SK-N-SH (cell line): ENCODE data around the gene KCNH8. TPM values are rescaled to one million over a fixed set of nuclear protein-coding genes. Genes with fewer than 3 reads are reported as not detected.

ENCODE experiments used
- CTCF ChIA-PET: fragments of 300-600, 350-600 bp; formaldehyde crosslinking; extraction: SDS; loops from one replicate; lab custom pipeline; 2021; lab: Yijun Ruan, JAX
- POLR2A ChIA-PET: fragments of 350-600 bp; sonication (Branson Sonifier 250); formaldehyde crosslinking; extraction: SDS; loops from one replicate; lab custom pipeline; 2020; ENCODE audit warnings: antibody characterized with exemption, inconsistent platforms; lab: Yijun Ruan, JAX
- DNase-seq: peaks from one replicate; pipeline ENCODE4 v3.0.0; 2012
- H2AFZ ChIP-seq: fragments of 200-600 bp; sonication (generic); 2 replicates; pipeline ENCODE4 v1.8.1; 2016; ENCODE audit warnings: antibody characterized with exemption, mild to moderate bottlenecking, low read depth
- H3F3A ChIP-seq: fragments of 200-600 bp; sonication (generic); replicated peaks from 2 replicates; pipeline ENCODE3; 2016; ENCODE audit warnings: antibody characterized with exemption, mild to moderate bottlenecking; ENCODE audit not compliant: insufficient read depth
- H3K27ac ChIP-seq, 2 experiments: fragments of 200-500 bp in 1 of 2; fragments of 200-600 bp in 1 of 2; sonication (Bioruptor generic) in 1 of 2; sonication (generic), shearing (Covaris generic) in 1 of 2; 2 replicates each; pipeline versions ENCODE4 v1.5.1 to v1.6.1; 2014 to 2016; ENCODE audit warnings: low read depth in 2 of 2, inconsistent platforms in 1 of 2, low read length in 1 of 2, mild to moderate bottlenecking in 1 of 2, mixed read lengths in 1 of 2
- H3K27me3 ChIP-seq: fragments of 200-600 bp; sonication (generic), shearing (Covaris generic); 2 replicates; pipeline ENCODE4 v1.6.1; 2016; ENCODE audit warnings: mixed run types; ENCODE audit not compliant: insufficient read depth
- H3K36me3 ChIP-seq, 2 experiments: fragments of 200-500 bp in 1 of 2; fragments of 200-600 bp in 1 of 2; sonication (Bioruptor generic) in 1 of 2; sonication (generic) in 1 of 2; replicated peaks in 1 of 2; 2 replicates each; pipeline versions ENCODE3 to v1.5.1; 2014 to 2016; ENCODE audit warnings: low read length in 1 of 2, mild to moderate bottlenecking in 1 of 2; ENCODE audit not compliant: insufficient read depth in 2 of 2, control insufficient read depth in 1 of 2
- H3K4me1 ChIP-seq, 2 experiments: fragments of 200-500 bp in 1 of 2; fragments of 200-600 bp in 1 of 2; sonication (Bioruptor generic) in 1 of 2; sonication (generic), shearing (Covaris generic) in 1 of 2; 2 replicates each; pipeline versions ENCODE4 v1.5.1 to v1.6.1; 2014 to 2016; ENCODE audit warnings: low read depth in 1 of 2, low read length in 1 of 2, mixed run types in 1 of 2; ENCODE audit not compliant: insufficient read depth in 2 of 2, control insufficient read depth in 1 of 2
- H3K4me2 ChIP-seq: fragments of 200-600 bp; sonication (generic), shearing (Covaris generic); 2 replicates; pipeline ENCODE4 v1.6.1; 2017; ENCODE audit warnings: mixed run types
- H3K4me3 ChIP-seq, 2 experiments: fragments of 200-500 bp in 1 of 2; fragments of 200-600 bp in 1 of 2; sonication (Bioruptor generic) in 1 of 2; sonication (generic), shearing (Covaris generic) in 1 of 2; 2 replicates each; pipeline versions ENCODE4 v1.5.1 to v1.8.1; 2014 to 2016; ENCODE audit warnings: low read depth in 2 of 2, inconsistent platforms in 1 of 2, low read length in 1 of 2, mild to moderate bottlenecking in 1 of 2, mixed read lengths in 1 of 2, moderate library complexity in 1 of 2
- H3K79me2 ChIP-seq: fragments of 200-600 bp; sonication (generic); 2 replicates; pipeline ENCODE4 v1.8.1; 2017; ENCODE audit warnings: mild to moderate bottlenecking; ENCODE audit not compliant: insufficient read depth
- H3K9ac ChIP-seq: fragments of 200-600 bp; sonication (generic); 2 replicates; pipeline ENCODE4 v1.6.1; 2017; ENCODE audit warnings: mixed run types
- H3K9me2 ChIP-seq: fragments of 200-600 bp; sonication (generic); 2 replicates; pipeline ENCODE4 v1.6.1; 2017; ENCODE audit warnings: mixed run types
- H3K9me3 ChIP-seq: fragments of 200-600 bp; sonication (generic); 2 replicates; pipeline ENCODE4 v1.6.1; 2017; ENCODE audit warnings: mixed run types, mild to moderate bottlenecking, moderate library complexity
- H4K20me1 ChIP-seq: fragments of 200-600 bp; sonication (generic); 2 replicates; pipeline ENCODE4 v1.6.1; 2017; ENCODE audit warnings: mild to moderate bottlenecking, mixed run types; ENCODE audit not compliant: insufficient read depth
- CHD2 ChIP-seq: fragments of 150-350 bp; IDR thresholded peaks from 2 replicates; pipeline ENCODE4 v1.6.1; 2018; ENCODE audit warnings: low read length; ENCODE audit not compliant: partially characterized antibody
- CTCF ChIP-seq: fragments of 200-600 bp; sonication (generic); IDR thresholded peaks from 2 replicates; pipeline ENCODE4 v1.6.1; 2017; ENCODE audit warnings: antibody characterized with exemption, mild to moderate bottlenecking, moderate library complexity
- EP300 ChIP-seq, 2 experiments: IDR thresholded peaks; 2 replicates each; pipeline versions ENCODE4 v1.4.0 to v1.6.1; 2012; ENCODE audit warnings: borderline replicate concordance in 1 of 2, low read depth in 1 of 2, low read length in 1 of 2
- FOSL2 ChIP-seq: IDR thresholded peaks from 2 replicates; pipeline ENCODE4 v1.4.0; 2012; ENCODE audit warnings: low read depth, mild to moderate bottlenecking, moderate library complexity, borderline replicate concordance
- FOXJ3 ChIP-seq: sonication (generic); formaldehyde crosslinking; IDR thresholded peaks from 2 replicates; pipeline ENCODE4 v1.5.1; 2020; ENCODE audit warnings: mild to moderate bottlenecking, missing genetic modification reagents
- FOXM1 ChIP-seq: IDR thresholded peaks from 2 replicates; pipeline ENCODE4 v1.4.0; 2012; ENCODE audit warnings: low read depth, mild to moderate bottlenecking
- GATA2 ChIP-seq: sonication (generic); formaldehyde crosslinking; IDR thresholded peaks from 2 replicates; pipeline ENCODE4 v1.5.0; 2020; ENCODE audit warnings: mild to moderate bottlenecking, missing genetic modification reagents
- IRF3 ChIP-seq: fragments of 150-350 bp; IDR thresholded peaks from 2 replicates; pipeline ENCODE4 v1.6.1; 2016; ENCODE audit warnings: mild to moderate bottlenecking, low read depth, low read length
- MAX ChIP-seq: IDR thresholded peaks from 2 replicates; pipeline ENCODE4 v1.4.0; 2012; ENCODE audit warnings: low read depth
- MEF2A ChIP-seq: IDR thresholded peaks from 2 replicates; pipeline ENCODE4 v1.4.0; 2012; ENCODE audit warnings: low read depth, borderline replicate concordance
- NFIC ChIP-seq: IDR thresholded peaks from 2 replicates; pipeline ENCODE4 v1.4.0; 2012; ENCODE audit warnings: borderline replicate concordance
- NRF1 ChIP-seq: IDR thresholded peaks from 2 replicates; pipeline ENCODE4 v1.6.1; 2012; ENCODE audit warnings: low read depth, mild to moderate bottlenecking, low read length
- RAD21 ChIP-seq: IDR thresholded peaks from 2 replicates; pipeline ENCODE4 v1.6.1; 2012; ENCODE audit warnings: mild to moderate bottlenecking, low read length
- SIN3A ChIP-seq: IDR thresholded peaks from 2 replicates; pipeline ENCODE4 v1.6.1; 2012; ENCODE audit warnings: low read depth, mild to moderate bottlenecking, low read length, moderate library complexity, borderline replicate concordance
- SMC3 ChIP-seq: IDR thresholded peaks from 2 replicates; pipeline ENCODE4 v1.6.1; 2012; ENCODE audit warnings: low read depth, low read length, improper control_type of control experiment
- TAF1 ChIP-seq: IDR thresholded peaks from 2 replicates; pipeline ENCODE4 v1.6.1; 2012; ENCODE audit warnings: low read depth, mild to moderate bottlenecking, low read length, moderate library complexity, borderline replicate concordance
- USF1 ChIP-seq: IDR thresholded peaks from 2 replicates; pipeline ENCODE4 v1.4.0; 2012; ENCODE audit warnings: low read depth, borderline replicate concordance
- USF2 ChIP-seq: fragments of 150-350 bp; IDR thresholded peaks from 2 replicates; pipeline ENCODE4 v1.6.1; 2017; ENCODE audit warnings: antibody characterized with exemption, low read length, low read depth, borderline replicate concordance
- WGBS: methylation state at CpG from one replicate; pipeline ENCODE4 v1.1.6; 2017; ENCODE audit warnings: low lambda C conversion rate; 5-methylcytosine and 5-hydroxymethylcytosine counted together
- polyA plus RNA-seq, 3 experiments: library from polyadenylated mRNA; depleted of rRNA; stranded (reverse); fragments of >200 nt; gene quantifications; 2 replicates each; pipeline ENCODE4 v1.2.3, GENCODE V29; 2012

The KCNH8 gene
- polyA plus RNA-seq, 1 of the 3 experiments (the other 2 are of a cell fraction), result 0.05 TPM

GRCh38 chr3:19348941-19349564 is 200.7 kb downstream of the KCNH8 start:
- TF ChIP-seq SMC3 (peak; percentile 42; the same call in 1 of the 2 replicates), USF2 (no peak), NRF1 (no peak), CTCF (peak; percentile 67), MAX (no peak), RAD21 (peak; percentile 72), IRF3 (no peak)
- DNase-seq, result peak; percentile 20
- 8% methylated on average over 5 of the region's 5 CpGs for WGBS

GRCh38 chr3:19357947-19358346 is 209.6 kb downstream of the KCNH8 start:
- H3K4me2 ChIP-seq, result no peak overlapping the region
- WGBS, result 23% methylated on average over 1 of the region's 1 CpG
- H3K4me3 ChIP-seq, result no peak overlapping the region
- ChIA-PET POLR2A (no interaction called here), CTCF (interaction anchor here (1.7 kb wide), 1 partner anchor 509 kb away, joined by 3 read pairs; no protein-coding TSS in a partner anchor)
- no peak overlapping the region for H2AFZ ChIP-seq
- no peaks in the 10 kb centered on the region for H3K36me3 ChIP-seq
- H3K9ac ChIP-seq, result no peak overlapping the region
- DNase-seq, result no peak
- H3K4me1 ChIP-seq, result no peaks in the 10 kb centered on the region
- no peak overlapping the region for H3K27ac ChIP-seq
- H3K27me3 ChIP-seq, result no peaks in the 10 kb centered on the region
- H3K79me2 ChIP-seq, result no peaks in the 10 kb centered on the region
- H3K9me3 ChIP-seq, result no peaks in the 10 kb centered on the region
- H4K20me1 ChIP-seq, result no peaks in the 10 kb centered on the region
- H3K9me2 ChIP-seq, result no peaks in the 10 kb centered on the region
- H3F3A ChIP-seq, result no peaks in the 10 kb centered on the region
- TF ChIP-seq TAF1 (no peak), CHD2 (no peak), USF1 (no peak), NFIC (no peak), RAD21 (no peak), EP300 (IDR thresholded peaks at IDR 0.05; ENCODE audit: borderline replicate concordance in 1 of 2, low read depth in 1 of 2, low read length in 1 of 2) (no peak), SIN3A (no peak), MEF2A (no peak), FOXM1 (no peak), FOXJ3 (CRISPR knock-in tag) (no peak), FOSL2 (no peak), GATA2 (CRISPR knock-in tag) (no peak), CTCF (no peak)

More at GRCh38 chr3:19348941-19349564, 200.7 kb downstream of the KCNH8 start:
- Histone ChIP-seq H4K20me1 (no peaks in the 10 kb centered on the region), H3F3A (no peaks in the 10 kb centered on the region), H3K9me3 (no peaks in the 10 kb centered on the region; the same call in 1 of the 2 replicates), H3K4me1 (no peaks in the 10 kb centered on the region; a peak in 2 of 4 replicates), H3K36me3 (no peaks in the 10 kb centered on the region), H3K9me2 (no peaks in the 10 kb centered on the region), H3K79me2 (no peaks in the 10 kb centered on the region), H3K27ac (no peak overlapping the region), H3K9ac (no peak overlapping the region), H2AFZ (no peak overlapping the region), H3K4me3 (no peak overlapping the region; a peak in 1 of 4 replicates), H3K4me2 (no peak overlapping the region), H3K27me3 (no peaks in the 10 kb centered on the region)
- ChIA-PET POLR2A (no interaction called here), CTCF (interaction anchor here (0.6 to 2.8 kb wide), 23 partner anchors 14 to 521 kb away, joined by 3 to 25 read pairs (median 3); no protein-coding TSS in a partner anchor)
